Measurements from ENCODE around the gene HES7.

HES7 gene

GRCh38 chr17:8142887-8143580, 19.1 kb upstream of the HES7 start:
- DNase-seq = no peak

- DNase-seq = no peak
Observed at GRCh38 chr17:8142158-8142886, 18.4 kb upstream of the HES7 start.

- DNase-seq = no peak
Observed at GRCh38 chr17:8141741-8142140, 17.8 kb upstream of the HES7 start.

- no peak for DNase-seq
Observed at GRCh38 chr17:8141045-8141444, 17.1 kb upstream of the HES7 start.

- no peak for DNase-seq
Observed at GRCh38 chr17:8140065-8141029, 16.4 kb upstream of the HES7 start.

- peak; percentile 96 for DNase-seq
Observed at GRCh38 chr17:8138672-8139371, 14.9 kb upstream of the HES7 start.

GRCh38 chr17:8138374-8138671, 14.4 kb upstream of the HES7 start:
- DNase-seq = no peak

GRCh38 chr17:8137645-8138373, 13.9 kb upstream of the HES7 start:
- no peak for DNase-seq

GRCh38 chr17:8133941-8134340, 10.0 kb upstream of the HES7 start:
- DNase-seq = no peak

- no peak for DNase-seq
Observed at GRCh38 chr17:8133399-8133798, 9.5 kb upstream of the HES7 start.

GRCh38 chr17:8131844-8132441, 8.0 kb upstream of the HES7 start:
- no peak for DNase-seq

- DNase-seq = peak; percentile 39
Observed at GRCh38 chr17:8128125-8128784, 4.3 kb upstream of the HES7 start.

GRCh38 chr17:8126491-8127066, 2.7 kb upstream of the HES7 start:
- DNase-seq = peak; percentile 71

- DNase-seq = peak; percentile 60
Observed at GRCh38 chr17:8125947-8126490, 2.1 kb upstream of the HES7 start.

GRCh38 chr17:8125154-8125946, 1.4 kb upstream of the HES7 start:
- peak; percentile 71 for DNase-seq

- DNase-seq = peak; percentile 24
Observed at GRCh38 chr17:8124350-8125153, 646 bp upstream of the HES7 start.

GRCh38 chr17:8122924-8123694, 797 bp downstream of the HES7 start:
- DNase-seq = no peak

- DNase-seq = no peak
Observed at GRCh38 chr17:8122422-8122923, 1.4 kb downstream of the HES7 start.
